PC-9 (cell line): ENCODE measurements around the gene TMEM42.

Source experiments
- CTCF ChIP-seq: fragments of 200-600 bp; sonication (generic); conservative IDR thresholded peaks from 2 replicates; pipeline ENCODE4 v1.6.1; 2017; ENCODE audit warnings: mixed run types, antibody characterized with exemption, mild to moderate bottlenecking, moderate library complexity
- EZH2 ChIP-seq: fragments of 200-600 bp; sonication (generic); IDR thresholded peaks from 2 replicates; pipeline ENCODE4 v1.8.0; 2017; ENCODE audit warnings: antibody characterized with exemption, low read depth

- TF ChIP-seq CTCF = no peak
- TF ChIP-seq EZH2 = no peak
Measured at GRCh38 chr3:44874308-44874707, 12.6 kb downstream of the TMEM42 start, which contains the start of gene TGM4.
